Mesenchymal stem cell (in vitro differentiated cells and primary cell): ENCODE data around the gene KHDC4.
A peak's percentile ranks its signal among the peaks of the same experiment; 100 is the strongest.

Experiments
- DNase-seq: peaks from one replicate; pipeline ENCODE4 v3.0.0-alpha.2; 2013
- H2AFZ ChIP-seq: one replicate; pipeline ENCODE4 v1.6.1; 2013; ENCODE audit warnings: low read depth, mild to moderate bottlenecking, control low read depth, inconsistent platforms, low read length, moderate library complexity
- H2AK5ac ChIP-seq: 2 replicates; pipeline ENCODE4 v1.6.1; 2013; ENCODE audit warnings: low read length, moderate library complexity, mild to moderate bottlenecking, inconsistent platforms; ENCODE audit not compliant: severe bottlenecking
- H2BK120ac ChIP-seq: one replicate; pipeline ENCODE4 v1.6.1; 2013; ENCODE audit warnings: low read depth, mild to moderate bottlenecking, inconsistent platforms, low read length, moderate library complexity
- H2BK12ac ChIP-seq, 2 experiments: one replicate each; pipeline ENCODE4 v1.6.1; 2013; ENCODE audit warnings: inconsistent platforms in 2 of 2, low read length in 2 of 2, mild to moderate bottlenecking in 2 of 2, moderate library complexity in 2 of 2, control low read depth in 1 of 2
- H2BK15ac ChIP-seq: one replicate; pipeline ENCODE4 v1.6.1; 2013; ENCODE audit warnings: mild to moderate bottlenecking, low read depth, inconsistent platforms; ENCODE audit not compliant: poor library complexity, severe bottlenecking
- H2BK5ac ChIP-seq: 2 replicates; pipeline ENCODE4 v1.6.1; 2013; ENCODE audit warnings: low read depth, mild to moderate bottlenecking, low read length, control low read depth, inconsistent platforms; ENCODE audit not compliant: poor library complexity, severe bottlenecking
- H3K14ac ChIP-seq, 2 experiments: one replicate each; pipeline ENCODE4 v1.6.1; 2013; ENCODE audit warnings: inconsistent platforms in 2 of 2, low read length in 2 of 2, control low read depth in 1 of 2, mild to moderate bottlenecking in 1 of 2, moderate library complexity in 1 of 2
- H3K18ac ChIP-seq, 2 experiments: one replicate each; pipeline ENCODE4 v1.6.1; 2013; ENCODE audit warnings: inconsistent platforms in 2 of 2, low read length in 2 of 2, control low read depth in 1 of 2, low read depth in 1 of 2, mild to moderate bottlenecking in 1 of 2
- H3K23ac ChIP-seq, 2 experiments: one replicate each; pipeline ENCODE4 v1.6.1; 2013; ENCODE audit warnings: inconsistent platforms in 2 of 2, low read length in 2 of 2, mild to moderate bottlenecking in 2 of 2, moderate library complexity in 2 of 2, control low read depth in 1 of 2
- H3K27ac ChIP-seq: 2 replicates; pipeline ENCODE4 v1.5.1; 2013; ENCODE audit warnings: mild to moderate bottlenecking, moderate library complexity, low read length, control low read depth, inconsistent platforms; ENCODE audit not compliant: poor library complexity, severe bottlenecking
- H3K27me3 ChIP-seq, 2 experiments: 2 replicates each; pipeline versions ENCODE4 v1.6.1 to v1.7.0; 2013; ENCODE audit warnings: low read length in 2 of 2, mild to moderate bottlenecking in 2 of 2, moderate library complexity in 2 of 2, control low read depth in 1 of 2, inconsistent platforms in 1 of 2; ENCODE audit not compliant: control insufficient read depth in 1 of 2, insufficient read depth in 1 of 2
- H3K36me3 ChIP-seq, 2 experiments: 2 replicates each; pipeline versions ENCODE4 v1.6.1 to v1.7.0; 2013; ENCODE audit warnings: low read length in 2 of 2, control low read depth in 1 of 2, inconsistent platforms in 1 of 2, low read depth in 1 of 2, mild to moderate bottlenecking in 1 of 2; ENCODE audit not compliant: insufficient read depth in 2 of 2, control insufficient read depth in 1 of 2
- H3K4ac ChIP-seq, 2 experiments: one replicate each; pipeline ENCODE4 v1.6.1; 2013; ENCODE audit warnings: inconsistent platforms in 2 of 2, low read length in 2 of 2, mild to moderate bottlenecking in 2 of 2, moderate library complexity in 2 of 2, control low read depth in 1 of 2, low read depth in 1 of 2
- H3K4me1 ChIP-seq: 2 replicates; pipeline ENCODE4 v1.6.1; 2013; ENCODE audit warnings: low read depth, low read length, control low read depth; ENCODE audit not compliant: control insufficient read depth, insufficient read depth
- H3K4me2 ChIP-seq: 2 replicates; pipeline ENCODE4 v1.6.1; 2013; ENCODE audit warnings: low read length, mild to moderate bottlenecking, inconsistent platforms; ENCODE audit not compliant: poor library complexity, severe bottlenecking
- H3K4me3 ChIP-seq, 2 experiments: 2 replicates each; pipeline versions ENCODE4 v1.5.1 to v1.7.0; 2013; ENCODE audit warnings: low read length in 2 of 2, mild to moderate bottlenecking in 2 of 2, control low read depth in 1 of 2, low read depth in 1 of 2; ENCODE audit not compliant: insufficient read depth in 1 of 2
- H3K79me1 ChIP-seq: replicated peaks from 2 replicates; pipeline ENCODE4 v1.6.1; 2013; ENCODE audit warnings: mild to moderate bottlenecking, control low read depth, low read length, inconsistent platforms; ENCODE audit not compliant: poor library complexity, severe bottlenecking
- H3K9ac ChIP-seq: 2 replicates; pipeline ENCODE4 v1.7.0; 2013; ENCODE audit warnings: mild to moderate bottlenecking, low read length, moderate library complexity
- H3K9me3 ChIP-seq: 2 replicates; pipeline ENCODE4 v1.7.0; 2013; ENCODE audit warnings: mild to moderate bottlenecking, low read length; ENCODE audit not compliant: control insufficient read depth
- H4K8ac ChIP-seq: one replicate; pipeline ENCODE4 v1.6.1; 2013; ENCODE audit warnings: inconsistent platforms, mild to moderate bottlenecking, low read length, moderate library complexity
- H4K91ac ChIP-seq: one replicate; pipeline ENCODE4 v1.6.1; 2013; ENCODE audit warnings: mild to moderate bottlenecking, low read length, inconsistent platforms
- WGBS: methylation state at CpG from one replicate; pipeline ENCODE4 v1.1.7; 2013; ENCODE audit warnings: mixed read lengths; 5-methylcytosine and 5-hydroxymethylcytosine counted together

KHDC4 gene

GRCh38 chr1:155933591-155934096 is 569 bp downstream of the KHDC4 start:
- Histone ChIP-seq H3K18ac (peak overlapping the region; percentile 90 to 100), H3K4me2 (peak overlapping the region; percentile 98), H3K4me1 (peaks cover 14% of the 10 kb centered on the region), H3K9ac (peak overlapping the region; percentile 98), H2BK12ac (no peak overlapping the region), H2AFZ (no peak overlapping the region), H3K23ac (peak overlapping the region in 1 of 2 experiments; percentile 99), H4K8ac (peak overlapping the region; percentile 100), H2BK15ac (no peak overlapping the region), H2AK5ac (peak overlapping the region; percentile 96), H3K9me3 (no peaks in the 10 kb centered on the region), H3K27me3 (no peaks in the 10 kb centered on the region), H2BK5ac (peak overlapping the region; percentile 93), H3K4ac (peak overlapping the region; percentile 93 to 99), H3K27ac (peak overlapping the region; percentile 90), H3K79me1 (peaks cover 3% of the 10 kb centered on the region), H3K14ac (peak overlapping the region in 1 of 2 experiments; percentile 32), H2BK120ac (peak overlapping the region; percentile 42), H4K91ac (no peak overlapping the region), H3K36me3 (peaks cover 23 to 43% of the 10 kb centered on the region in 2 experiments), H3K4me3 (peak overlapping the region; percentile 92 to 98)
- WGBS, result 13% methylated on average over 8 of the region's 10 CpGs
- DNase-seq, result no peak

GRCh38 chr1:155932487-155932886 is 1.7 kb downstream of the KHDC4 start:
- DNase-seq, result no peak
- Histone ChIP-seq H3K14ac (no peak overlapping the region), H2AK5ac (no peak overlapping the region), H3K9me3 (no peaks in the 10 kb centered on the region), H3K79me1 (peaks cover 3% of the 10 kb centered on the region), H3K4me1 (peaks cover 14% of the 10 kb centered on the region), H2BK12ac (no peak overlapping the region), H3K27ac (no peak overlapping the region), H3K9ac (peak overlapping the region; percentile 98), H3K23ac (no peak overlapping the region), H2BK15ac (no peak overlapping the region), H2AFZ (no peak overlapping the region), H3K4me2 (peak overlapping the region; percentile 3), H4K91ac (no peak overlapping the region), H3K4ac (no peak overlapping the region), H3K4me3 (peak overlapping the region in 1 of 2 experiments; percentile 92), H2BK5ac (no peak overlapping the region), H4K8ac (no peak overlapping the region), H3K18ac (no peak overlapping the region), H3K36me3 (peaks cover 31 to 54% of the 10 kb centered on the region in 2 experiments), H3K27me3 (no peaks in the 10 kb centered on the region), H2BK120ac (no peak overlapping the region)
- WGBS, result 68% methylated on average over 2 of the region's 5 CpGs

- no peak overlapping the region for H2AFZ ChIP-seq
- WGBS, result 80% methylated on average over 1 of the region's 1 CpG
- peaks cover 14% of the 10 kb centered on the region for H3K4me1 ChIP-seq
Measured at GRCh38 chr1:155932081-155932480, 2.1 kb downstream of the KHDC4 start.

GRCh38 chr1:155931332-155932038 is 2.7 kb downstream of the KHDC4 start:
- H3K4ac ChIP-seq, result no peak overlapping the region
- peak overlapping the region; percentile 98 for H3K9ac ChIP-seq
- H3K36me3 ChIP-seq, result peaks cover 35 to 64% of the 10 kb centered on the region in 2 experiments
- H4K8ac ChIP-seq, result no peak overlapping the region
- H2AK5ac ChIP-seq, result no peak overlapping the region
- H3K27ac ChIP-seq, result no peak overlapping the region
- no peak for DNase-seq
- H3K27me3 ChIP-seq, result no peaks in the 10 kb centered on the region
- H3K14ac ChIP-seq, result no peak overlapping the region
- WGBS, result 98% methylated on average over 7 of the region's 7 CpGs
- no peak overlapping the region for H4K91ac ChIP-seq
- no peak overlapping the region for H2BK5ac ChIP-seq
- peak overlapping the region in 1 of 2 experiments; percentile 10 for H3K23ac ChIP-seq
- no peaks in the 10 kb centered on the region for H3K9me3 ChIP-seq
- no peak overlapping the region for H2BK120ac ChIP-seq
- H3K79me1 ChIP-seq, result peaks cover 8% of the 10 kb centered on the region
- no peak overlapping the region for H2BK15ac ChIP-seq
- peak overlapping the region; percentile 27 for H3K4me2 ChIP-seq
- peak overlapping the region in 1 of 2 experiments; percentile 92 for H3K4me3 ChIP-seq
- peaks cover 14% of the 10 kb centered on the region for H3K4me1 ChIP-seq
- H3K18ac ChIP-seq, result no peak overlapping the region
- no peak overlapping the region for H2BK12ac ChIP-seq
- no peak overlapping the region for H2AFZ ChIP-seq

More at GRCh38 chr1:155932081-155932480, 2.1 kb downstream of the KHDC4 start:
- no peak overlapping the region for H4K8ac ChIP-seq
- H3K9me3 ChIP-seq, result no peaks in the 10 kb centered on the region
- no peak overlapping the region for H3K23ac ChIP-seq
- H2BK120ac ChIP-seq, result no peak overlapping the region
- H3K27ac ChIP-seq, result no peak overlapping the region
- no peaks in the 10 kb centered on the region for H3K27me3 ChIP-seq
- H3K36me3 ChIP-seq, result peaks cover 33 to 58% of the 10 kb centered on the region in 2 experiments
- no peak overlapping the region for H2BK15ac ChIP-seq
- H4K91ac ChIP-seq, result no peak overlapping the region
- H3K18ac ChIP-seq, result no peak overlapping the region
- H3K4me2 ChIP-seq, result peak overlapping the region; percentile 5
- H2BK5ac ChIP-seq, result no peak overlapping the region
- H3K4me3 ChIP-seq, result peak overlapping the region in 1 of 2 experiments; percentile 92
- H3K9ac ChIP-seq, result peak overlapping the region; percentile 98
- peaks cover 3% of the 10 kb centered on the region for H3K79me1 ChIP-seq
- no peak for DNase-seq
- H3K14ac ChIP-seq, result no peak overlapping the region
- no peak overlapping the region for H2BK12ac ChIP-seq
- no peak overlapping the region for H3K4ac ChIP-seq
- no peak overlapping the region for H2AK5ac ChIP-seq
